22Rv1 (cell line): ENCODE results near the gene PTPRR.

Experiments
- CTCF ChIP-seq: fragments of 450-650 bp; IDR thresholded peaks from 2 replicates; pipeline ENCODE4 v1.5.1; 2017; ENCODE audit warnings: mild to moderate bottlenecking
- ZFX ChIP-seq: fragments of 450-650 bp; IDR thresholded peaks from 2 replicates; pipeline ENCODE4 v1.6.1; 2017; ENCODE audit warnings: antibody characterized with exemption, borderline replicate concordance

GRCh38 chr12:70724444-70724843, 196.1 kb downstream of the PTPRR start:
- TF ChIP-seq CTCF: peak; percentile 71
- TF ChIP-seq ZFX: no peak
